Ishikawa (cell line): ENCODE results near the gene SLC22A17.

Source experiments
- CEBPB ChIP-seq: IDR thresholded peaks from 2 replicates; pipeline ENCODE4 v1.6.1; 2012
- CREB1 ChIP-seq: IDR thresholded peaks from 2 replicates; pipeline ENCODE4 v1.6.1; 2012; ENCODE audit warnings: low read depth
- EGR1 ChIP-seq: IDR thresholded peaks from 2 replicates; pipeline ENCODE4 v1.6.1; 2012
- EP300 ChIP-seq: IDR thresholded peaks from 2 replicates; pipeline ENCODE4 v1.6.1; 2012; ENCODE audit warnings: borderline replicate concordance
- FOXM1 ChIP-seq: IDR thresholded peaks from 2 replicates; pipeline ENCODE4 v1.6.1; 2012; ENCODE audit warnings: low read depth, borderline replicate concordance
- NFIC ChIP-seq: IDR thresholded peaks from 2 replicates; pipeline ENCODE4 v1.6.1; 2012
- RAD21 ChIP-seq: IDR thresholded peaks from 2 replicates; pipeline ENCODE4 v1.6.1; 2012; ENCODE audit warnings: low read depth
- TAF1 ChIP-seq: IDR thresholded peaks from 2 replicates; pipeline ENCODE4 v1.6.1; 2012; ENCODE audit warnings: low read depth, mild to moderate bottlenecking
- TCF12 ChIP-seq: IDR thresholded peaks from 2 replicates; pipeline ENCODE4 v1.6.1; 2012; ENCODE audit warnings: low read depth
- TEAD4 ChIP-seq: IDR thresholded peaks from 2 replicates; pipeline ENCODE4 v1.6.1; 2012
- YY1 ChIP-seq: IDR thresholded peaks from 2 replicates; pipeline ENCODE4 v1.6.1; 2012; ENCODE audit warnings: low read depth
- ZBTB7A ChIP-seq: IDR thresholded peaks from 2 replicates; pipeline ENCODE4 v1.6.1; 2012; ENCODE audit warnings: low read depth
- TF ChIP-seq, protein P1 (sequence below): IDR thresholded peaks from 2 replicates; pipeline ENCODE4 v1.6.1; 2012
- TF ChIP-seq, protein P2 (sequence below): IDR thresholded peaks from 2 replicates; pipeline ENCODE4 v1.6.1; 2012; ENCODE audit warnings: low read depth, mild to moderate bottlenecking
- TF ChIP-seq, protein P3 (sequence below): IDR thresholded peaks from 2 replicates; pipeline ENCODE4 v1.6.1; 2012

Gene SLC22A17

DNA sequence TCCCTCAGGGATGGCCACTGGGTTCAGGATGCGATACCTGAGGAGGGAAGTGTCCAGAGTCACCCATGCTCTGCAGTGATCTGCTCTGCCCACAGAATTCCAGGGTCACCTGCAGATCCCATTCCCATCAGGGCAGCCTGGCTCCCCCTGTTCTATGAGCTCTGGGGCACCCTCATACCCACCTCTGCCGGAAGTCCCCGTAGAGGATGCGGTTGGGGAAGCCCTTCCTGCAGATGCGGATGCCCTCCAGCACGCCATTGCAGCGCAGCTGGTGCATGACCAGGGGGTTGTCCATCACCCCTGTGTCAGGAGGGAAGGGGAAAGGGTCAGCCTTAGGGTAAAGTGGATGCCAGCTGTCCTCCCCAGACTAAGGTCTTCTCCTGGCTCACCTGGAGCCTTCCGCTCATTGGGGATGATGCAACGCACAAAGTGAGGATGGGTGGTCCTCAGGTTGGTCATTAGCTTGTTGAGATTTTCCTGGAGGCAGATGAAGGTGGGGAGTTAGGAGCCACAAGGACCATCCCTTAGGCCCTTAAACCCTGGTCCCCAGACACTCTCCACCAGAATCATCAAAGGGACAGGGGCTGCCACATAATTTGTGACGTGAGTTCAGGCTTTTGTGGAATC lies 44.2 kb upstream of the SLC22A17 start:
- TF ChIP-seq RAD21 = no peak
- TF ChIP-seq, protein P1, sequence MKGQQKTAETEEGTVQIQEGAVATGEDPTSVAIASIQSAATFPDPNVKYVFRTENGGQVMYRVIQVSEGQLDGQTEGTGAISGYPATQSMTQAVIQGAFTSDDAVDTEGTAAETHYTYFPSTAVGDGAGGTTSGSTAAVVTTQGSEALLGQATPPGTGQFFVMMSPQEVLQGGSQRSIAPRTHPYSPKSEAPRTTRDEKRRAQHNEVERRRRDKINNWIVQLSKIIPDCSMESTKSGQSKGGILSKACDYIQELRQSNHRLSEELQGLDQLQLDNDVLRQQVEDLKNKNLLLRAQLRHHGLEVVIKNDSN = no peak
- no peak for TF ChIP-seq FOXM1
- TF ChIP-seq CREB1 = no peak
- TF ChIP-seq, protein P2, sequence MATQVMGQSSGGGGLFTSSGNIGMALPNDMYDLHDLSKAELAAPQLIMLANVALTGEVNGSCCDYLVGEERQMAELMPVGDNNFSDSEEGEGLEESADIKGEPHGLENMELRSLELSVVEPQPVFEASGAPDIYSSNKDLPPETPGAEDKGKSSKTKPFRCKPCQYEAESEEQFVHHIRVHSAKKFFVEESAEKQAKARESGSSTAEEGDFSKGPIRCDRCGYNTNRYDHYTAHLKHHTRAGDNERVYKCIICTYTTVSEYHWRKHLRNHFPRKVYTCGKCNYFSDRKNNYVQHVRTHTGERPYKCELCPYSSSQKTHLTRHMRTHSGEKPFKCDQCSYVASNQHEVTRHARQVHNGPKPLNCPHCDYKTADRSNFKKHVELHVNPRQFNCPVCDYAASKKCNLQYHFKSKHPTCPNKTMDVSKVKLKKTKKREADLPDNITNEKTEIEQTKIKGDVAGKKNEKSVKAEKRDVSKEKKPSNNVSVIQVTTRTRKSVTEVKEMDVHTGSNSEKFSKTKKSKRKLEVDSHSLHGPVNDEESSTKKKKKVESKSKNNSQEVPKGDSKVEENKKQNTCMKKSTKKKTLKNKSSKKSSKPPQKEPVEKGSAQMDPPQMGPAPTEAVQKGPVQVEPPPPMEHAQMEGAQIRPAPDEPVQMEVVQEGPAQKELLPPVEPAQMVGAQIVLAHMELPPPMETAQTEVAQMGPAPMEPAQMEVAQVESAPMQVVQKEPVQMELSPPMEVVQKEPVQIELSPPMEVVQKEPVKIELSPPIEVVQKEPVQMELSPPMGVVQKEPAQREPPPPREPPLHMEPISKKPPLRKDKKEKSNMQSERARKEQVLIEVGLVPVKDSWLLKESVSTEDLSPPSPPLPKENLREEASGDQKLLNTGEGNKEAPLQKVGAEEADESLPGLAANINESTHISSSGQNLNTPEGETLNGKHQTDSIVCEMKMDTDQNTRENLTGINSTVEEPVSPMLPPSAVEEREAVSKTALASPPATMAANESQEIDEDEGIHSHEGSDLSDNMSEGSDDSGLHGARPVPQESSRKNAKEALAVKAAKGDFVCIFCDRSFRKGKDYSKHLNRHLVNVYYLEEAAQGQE = no peak
- no peak for TF ChIP-seq EP300
- no peak for TF ChIP-seq ZBTB7A
- no peak for TF ChIP-seq YY1
- TF ChIP-seq TAF1 = no peak
- TF ChIP-seq NFIC = no peak

DNA sequence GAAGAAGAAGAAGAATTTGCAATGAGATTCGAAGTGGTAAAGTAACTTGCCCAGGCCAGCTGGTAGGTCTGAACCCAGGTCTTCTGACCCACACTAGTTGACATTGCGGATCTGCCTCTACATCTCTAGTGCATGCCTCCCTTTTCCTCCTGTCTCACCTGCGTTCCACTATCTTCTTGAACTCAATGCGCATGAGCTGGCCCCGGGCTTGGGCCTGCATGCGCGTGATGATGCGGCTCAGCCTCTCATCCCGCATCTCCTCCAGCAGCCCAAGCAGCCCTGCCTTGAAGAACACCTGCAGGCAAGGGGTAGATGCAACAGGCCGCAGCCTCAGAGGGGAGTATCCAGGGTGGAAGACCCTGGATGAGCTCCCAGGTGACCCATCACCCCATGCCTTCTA lies 43.4 kb upstream of the SLC22A17 start:
- TF ChIP-seq, protein P2 = no peak
- no peak for TF ChIP-seq CEBPB
- TF ChIP-seq EGR1 = no peak
- TF ChIP-seq, protein P1 = no peak
- TF ChIP-seq FOXM1 = no peak
- TF ChIP-seq, protein P3, sequence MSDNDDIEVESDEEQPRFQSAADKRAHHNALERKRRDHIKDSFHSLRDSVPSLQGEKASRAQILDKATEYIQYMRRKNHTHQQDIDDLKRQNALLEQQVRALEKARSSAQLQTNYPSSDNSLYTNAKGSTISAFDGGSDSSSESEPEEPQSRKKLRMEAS = no peak
- TF ChIP-seq TCF12 = no peak

DNA sequence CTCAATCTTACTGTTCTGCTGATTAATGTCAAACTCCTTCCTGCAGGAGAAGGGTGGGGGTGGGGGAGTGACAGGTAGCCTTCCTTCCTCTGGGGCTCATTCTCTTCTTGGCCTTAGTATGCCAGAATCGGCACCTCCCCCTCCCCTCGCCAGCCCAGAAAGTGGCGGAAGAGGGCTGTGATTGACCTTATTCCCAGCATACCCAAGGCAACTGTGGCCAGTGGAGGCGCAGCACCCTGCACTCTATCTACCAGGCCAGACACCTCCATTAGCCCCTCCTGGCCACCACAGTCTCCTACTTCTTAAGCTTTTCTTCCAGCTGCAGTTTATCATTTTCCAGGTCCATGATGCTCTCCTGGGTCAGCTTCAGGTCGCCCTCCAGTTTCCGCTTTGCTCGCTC lies 39.9 kb upstream of the SLC22A17 start:
- TF ChIP-seq TEAD4 (no peak), YY1 (no peak), ZBTB7A (no peak), EP300 (no peak), CREB1 (no peak), TAF1 (no peak), EGR1 (no peak)
- TF ChIP-seq, protein P1 = no peak

DNA sequence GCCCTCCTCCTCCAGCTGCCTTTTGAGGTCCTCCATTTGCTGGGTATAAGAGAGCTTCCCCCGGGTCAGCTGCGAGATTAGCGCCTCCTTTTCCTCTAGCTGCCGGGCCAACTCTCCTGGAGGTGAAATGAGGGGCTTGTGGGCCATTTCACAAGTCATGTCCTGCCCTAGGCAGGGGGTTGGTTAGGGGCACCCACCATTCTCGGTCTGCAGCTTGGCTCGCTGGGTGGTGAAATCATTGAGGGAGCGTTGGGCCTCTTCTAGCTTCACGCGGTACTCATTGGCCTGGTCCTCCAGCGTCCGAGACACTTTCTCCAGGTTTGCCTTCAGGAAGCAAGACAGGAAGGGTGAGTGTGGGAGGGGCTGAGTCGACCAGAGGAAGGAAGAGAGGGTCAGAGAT lies 36.7 kb upstream of the SLC22A17 start:
- TF ChIP-seq, protein P2 = no peak
- TF ChIP-seq, protein P1 = no peak
- TF ChIP-seq CEBPB (no peak), TEAD4 (no peak), TCF12 (no peak), NFIC (no peak), TAF1 (no peak), RAD21 (no peak), EP300 (no peak), CREB1 (no peak), ZBTB7A (no peak), EGR1 (no peak), FOXM1 (no peak), YY1 (no peak)
- TF ChIP-seq, protein P3 = no peak
